Esophagus (tissue), 2 donors: ENCODE results near the gene SARS1. TPM values are rescaled to one million over a fixed set of nuclear protein-coding genes. Genes with fewer than 3 reads are reported as not detected.
"Not testable (repeated sequence)": the region's sequence is repeated elsewhere in the genome, so short reads cannot be mapped to it uniquely, and the experiment has no call there.

Source experiments
- H3K27ac ChIP-seq, 2 donors: one replicate each; pipeline ENCODE4 v1.5.1; 2013; ENCODE audit warnings: low read depth in 2 of 2, mild to moderate bottlenecking in 2 of 2, inconsistent platforms in 1 of 2, low read length in 1 of 2, moderate library complexity in 1 of 2
- H3K27me3 ChIP-seq, 2 donors: one replicate each; pipeline ENCODE4 v1.6.1; 2013; ENCODE audit warnings: low read length in 2 of 2, control low read depth in 1 of 2, mild to moderate bottlenecking in 1 of 2; ENCODE audit not compliant: insufficient read depth in 2 of 2, control insufficient read depth in 1 of 2
- H3K36me3 ChIP-seq, 2 donors: one replicate each; pipeline ENCODE4 v1.6.1; 2013; ENCODE audit warnings: low read length in 1 of 2; ENCODE audit not compliant: control insufficient read depth in 2 of 2, insufficient read depth in 2 of 2
- H3K4me1 ChIP-seq, 2 donors: one replicate each; pipeline ENCODE4 v1.6.1; 2013; ENCODE audit warnings: low read length in 1 of 2; ENCODE audit not compliant: control insufficient read depth in 2 of 2, insufficient read depth in 2 of 2
- H3K4me3 ChIP-seq, 2 donors: one replicate each; pipeline ENCODE4 v1.5.1; 2013; ENCODE audit warnings: low read length in 2 of 2, mild to moderate bottlenecking in 2 of 2, low read depth in 1 of 2, moderate library complexity in 1 of 2
- H3K9me3 ChIP-seq, 2 donors: one replicate each; pipeline ENCODE4 v1.6.1; 2013; ENCODE audit warnings: mild to moderate bottlenecking in 2 of 2, low read depth in 1 of 2, low read length in 1 of 2, moderate library complexity in 1 of 2; ENCODE audit not compliant: control insufficient read depth in 2 of 2, insufficient read depth in 1 of 2
- WGBS, 2 donors: extraction: QIAGEN DNeasy Blood & Tissue Kit; methylation state at CpG; one replicate each; pipeline ENCODE4 v1.1.7; 2013; 5-methylcytosine and 5-hydroxymethylcytosine counted together
- polyA plus RNA-seq, 2 donors: library from polyadenylated mRNA; stranded (reverse); fragments of 200-250 nt; gene quantifications; one replicate each; pipeline ENCODE4 v1.2.3, GENCODE V29; 2013
- donor health status: healthy with polysubstance abuse.
- donor health status: Bipolar disorder and iron deficiency.

Gene SARS1, protein sequence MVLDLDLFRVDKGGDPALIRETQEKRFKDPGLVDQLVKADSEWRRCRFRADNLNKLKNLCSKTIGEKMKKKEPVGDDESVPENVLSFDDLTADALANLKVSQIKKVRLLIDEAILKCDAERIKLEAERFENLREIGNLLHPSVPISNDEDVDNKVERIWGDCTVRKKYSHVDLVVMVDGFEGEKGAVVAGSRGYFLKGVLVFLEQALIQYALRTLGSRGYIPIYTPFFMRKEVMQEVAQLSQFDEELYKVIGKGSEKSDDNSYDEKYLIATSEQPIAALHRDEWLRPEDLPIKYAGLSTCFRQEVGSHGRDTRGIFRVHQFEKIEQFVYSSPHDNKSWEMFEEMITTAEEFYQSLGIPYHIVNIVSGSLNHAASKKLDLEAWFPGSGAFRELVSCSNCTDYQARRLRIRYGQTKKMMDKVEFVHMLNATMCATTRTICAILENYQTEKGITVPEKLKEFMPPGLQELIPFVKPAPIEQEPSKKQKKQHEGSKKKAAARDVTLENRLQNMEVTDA
- 100 to 1,000 TPM in 1 of 2 donors, 10 to 100 TPM in 1; 31.4 to 124 TPM for polyA plus RNA-seq

DNA sequence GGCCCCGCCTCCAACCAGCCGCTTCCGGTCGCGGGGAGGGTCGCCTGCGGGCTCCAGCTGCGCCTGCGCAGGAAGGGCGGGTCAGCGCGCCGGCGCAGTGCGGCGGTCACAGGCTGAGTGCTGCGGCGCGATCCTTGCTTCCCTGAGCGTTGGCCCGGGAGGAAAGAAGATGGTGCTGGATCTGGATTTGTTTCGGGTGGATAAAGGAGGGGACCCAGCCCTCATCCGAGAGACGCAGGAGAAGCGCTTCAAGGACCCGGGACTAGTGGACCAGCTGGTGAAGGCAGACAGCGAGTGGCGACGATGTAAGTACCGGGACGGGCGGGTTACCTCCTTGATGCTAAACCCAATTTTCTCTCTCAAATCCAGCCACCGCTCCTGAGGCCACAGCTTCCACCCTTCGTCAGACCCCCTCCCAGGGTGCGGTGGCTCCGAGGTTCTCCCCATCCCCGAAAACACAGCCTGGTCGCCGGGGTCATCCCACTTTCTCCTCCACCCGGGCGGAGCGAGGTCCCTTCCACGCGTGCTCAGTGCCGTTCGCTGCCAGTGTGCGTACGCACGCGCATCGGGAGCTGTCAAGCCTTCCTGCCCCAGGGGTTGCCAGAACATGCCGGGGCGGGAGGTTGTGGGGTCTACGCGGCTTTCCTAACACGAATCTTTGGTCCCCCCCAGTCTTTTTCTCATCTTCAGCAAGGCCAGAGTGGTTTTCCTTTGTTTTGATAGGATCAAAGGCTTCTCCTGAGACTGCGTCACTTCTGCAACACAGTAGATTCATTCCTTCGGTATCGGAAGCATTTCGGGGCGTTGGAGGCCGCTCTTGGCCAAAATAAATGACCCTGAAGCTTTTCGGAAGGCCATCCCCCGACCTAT lies at the start of gene SARS1:
TSS of gene SARS1 (plus strand) at position 95 of the 870 bp plus-strand sequence. CDS start at position 170, 75 bp downstream.
- H3K27me3 ChIP-seq: no peaks in the 10 kb centered on the region
- WGBS, 2 donors: 0% methylated on average over 59 to 64 of the region's 64 CpGs
- peak within 1 kb of the TSS; percentile 67 to 98 for H3K27ac ChIP-seq
- H3K36me3 ChIP-seq: peaks cover 0 to 3% of the 10 kb centered on the region in 2 donors
- peaks cover 0 to 12% of the 10 kb centered on the region in 2 donors for H3K4me1 ChIP-seq
- no peaks in the 10 kb centered on the region for H3K9me3 ChIP-seq
- peak within 1 kb of the TSS; percentile 86 for H3K4me3 ChIP-seq

DNA sequence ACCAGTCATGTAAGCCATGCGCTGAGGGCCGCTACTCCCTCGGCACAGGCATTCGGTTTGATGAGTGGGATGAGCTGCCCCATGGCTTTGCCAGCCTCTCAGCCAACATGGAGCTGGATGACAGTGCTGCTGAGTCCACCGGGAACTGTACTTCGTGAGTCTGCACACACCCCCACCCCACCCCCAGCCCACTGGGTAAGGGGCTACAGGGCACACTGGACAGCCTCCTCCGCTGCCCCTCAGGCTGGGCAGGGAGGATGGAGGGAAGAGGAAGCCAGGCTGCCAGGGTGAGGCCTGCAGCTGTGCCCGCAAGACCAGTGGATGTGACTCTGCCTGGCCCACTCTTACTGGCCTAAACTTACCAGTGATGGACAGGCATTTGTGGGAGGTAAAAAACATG lies 49.2 kb upstream of the SARS1 start:
- H3K9me3 ChIP-seq: no peaks in the 10 kb centered on the region
- H3K27ac ChIP-seq: no peak overlapping the region
- no peaks in the 10 kb centered on the region for H3K36me3 ChIP-seq
- peaks cover 0 to 4% of the 10 kb centered on the region in 2 donors for H3K4me1 ChIP-seq
- 94 to 97% methylated on average over 8 of the region's 8 CpGs for WGBS, 2 donors
- no peak overlapping the region for H3K4me3 ChIP-seq
- no peaks in the 10 kb centered on the region for H3K27me3 ChIP-seq

DNA sequence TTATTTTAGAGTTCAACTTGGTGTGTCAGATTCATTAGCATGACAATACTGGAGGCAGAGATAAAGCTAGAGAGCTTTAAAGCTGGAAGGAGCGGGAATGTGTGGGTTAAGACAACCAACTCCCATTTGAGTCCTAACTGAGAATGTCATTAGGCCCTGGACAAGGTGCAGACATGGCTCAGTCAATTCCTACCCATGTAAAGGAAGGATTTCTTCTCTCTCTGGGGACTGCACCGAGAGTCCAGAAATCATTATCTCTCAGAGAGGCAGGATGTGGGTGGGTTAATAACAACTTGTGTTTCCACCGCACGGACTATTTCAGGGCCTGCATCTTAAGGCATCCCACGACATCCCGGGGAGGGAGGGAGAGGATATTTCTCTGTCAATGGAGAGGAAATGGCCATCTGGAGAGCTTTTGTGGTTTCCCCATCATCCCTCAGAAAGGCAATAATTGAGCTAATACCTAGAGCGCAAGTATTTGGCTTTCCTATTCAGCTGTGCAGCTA lies 46.7 kb upstream of the SARS1 start:
- Histone ChIP-seq H3K27ac (no peak overlapping the region), H3K4me3 (no peak overlapping the region), H3K4me1 (no peaks in the 10 kb centered on the region), H3K27me3 (no peaks in the 10 kb centered on the region), H3K36me3 (no peaks in the 10 kb centered on the region), H3K9me3 (no peaks in the 10 kb centered on the region)
- 65 to 77% methylated on average over 7 of the region's 7 CpGs for WGBS, 2 donors

DNA sequence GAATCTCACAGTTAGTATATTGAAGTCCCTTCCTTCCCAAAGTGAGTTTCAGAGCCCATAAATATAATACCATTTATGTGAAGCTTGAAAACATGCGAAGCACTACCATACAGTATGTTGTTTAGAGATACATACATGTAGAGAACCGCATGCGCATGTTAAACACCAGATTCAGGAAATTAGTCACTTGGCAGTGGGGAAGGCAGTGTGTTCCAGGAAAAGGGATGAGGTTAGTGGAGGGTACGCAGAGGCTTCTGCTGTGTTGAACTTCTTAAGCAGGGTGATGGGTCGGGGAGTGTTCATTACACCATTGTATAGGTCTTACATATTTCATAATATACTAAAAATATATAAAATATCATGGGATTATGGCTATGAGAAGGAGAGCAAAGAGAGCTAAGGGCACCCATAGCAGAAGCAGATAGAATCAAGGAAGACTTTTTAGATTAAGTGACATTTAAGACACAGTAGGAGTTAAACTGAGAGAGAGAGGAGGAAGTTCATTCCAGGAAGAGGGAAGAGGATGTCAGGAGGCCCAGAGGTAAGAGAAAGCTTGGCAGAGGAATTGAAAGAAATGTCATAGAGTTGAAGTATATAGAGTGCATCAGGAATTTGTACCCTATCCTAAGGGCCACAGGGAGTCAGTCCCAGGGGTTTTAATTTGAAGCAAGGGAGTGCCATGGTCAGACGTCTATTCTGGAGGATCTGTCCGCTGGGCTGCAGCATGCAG lies 43.5 kb upstream of the SARS1 start:
- no peaks in the 10 kb centered on the region for H3K4me1 ChIP-seq
- no peaks in the 10 kb centered on the region for H3K36me3 ChIP-seq
- H3K27me3 ChIP-seq: no peaks in the 10 kb centered on the region
- no peak overlapping the region for H3K4me3 ChIP-seq
- H3K9me3 ChIP-seq: no peaks in the 10 kb centered on the region
- H3K27ac ChIP-seq: peak overlapping the region in 1 of 2 donors; percentile 5
- 69 to 76% methylated on average over 7 of the region's 7 CpGs for WGBS, 2 donors

DNA sequence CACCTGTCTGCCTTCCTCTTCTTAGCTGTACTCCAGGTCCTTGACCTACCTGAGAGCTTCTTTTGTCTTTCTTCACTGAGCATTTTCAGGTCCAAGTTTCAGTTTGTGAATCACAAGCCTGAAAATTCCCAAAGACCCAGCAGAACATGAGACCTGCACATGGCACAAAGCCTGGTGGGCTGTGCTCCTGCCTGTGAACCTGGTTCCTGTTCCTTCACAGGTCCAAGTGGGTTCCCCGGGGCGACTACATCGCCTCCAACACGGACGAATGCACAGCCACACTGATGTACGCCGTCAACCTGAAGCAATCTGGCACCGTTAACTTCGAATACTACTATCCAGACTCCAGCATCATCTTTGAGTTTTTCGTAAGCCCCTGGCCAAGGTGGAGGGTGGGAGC lies 42.1 kb upstream of the SARS1 start:
- WGBS, 2 donors: 80 to 85% methylated on average over 10 of the region's 10 CpGs

DNA sequence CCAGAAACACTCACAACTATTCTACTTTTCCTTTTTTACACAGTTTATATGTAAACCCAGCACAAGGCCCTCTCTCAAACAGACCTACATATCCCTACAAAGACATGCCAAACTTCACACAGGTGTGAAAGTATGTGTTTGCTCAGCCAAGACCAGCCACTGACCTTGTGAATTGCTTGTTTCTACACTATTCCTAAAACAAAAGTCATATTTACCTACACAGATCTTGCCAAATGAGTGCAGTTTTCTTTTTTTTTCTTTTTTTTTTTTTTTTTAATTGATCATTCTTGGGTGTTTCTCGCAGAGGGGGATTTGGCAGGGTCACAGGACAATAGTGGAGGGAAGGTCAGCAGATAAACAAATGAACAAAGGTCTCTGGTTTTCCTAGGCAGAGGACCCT lies 37.4 kb upstream of the SARS1 start:
- not testable (repeated sequence) for H3K27ac ChIP-seq, H3K4me1 ChIP-seq, H3K4me3 ChIP-seq, H3K36me3 ChIP-seq, H3K9me3 ChIP-seq, H3K27me3 ChIP-seq
- WGBS, 2 donors: no CpG with 5 or more reads among the region's 1 CpG

More for the DNA sequence above, 42.1 kb upstream of the SARS1 start:
- Histone ChIP-seq H3K36me3 (no peaks in the 10 kb centered on the region), H3K27ac (no peak overlapping the region), H3K4me1 (no peaks in the 10 kb centered on the region), H3K27me3 (no peaks in the 10 kb centered on the region), H3K4me3 (no peak overlapping the region), H3K9me3 (no peaks in the 10 kb centered on the region)

DNA sequence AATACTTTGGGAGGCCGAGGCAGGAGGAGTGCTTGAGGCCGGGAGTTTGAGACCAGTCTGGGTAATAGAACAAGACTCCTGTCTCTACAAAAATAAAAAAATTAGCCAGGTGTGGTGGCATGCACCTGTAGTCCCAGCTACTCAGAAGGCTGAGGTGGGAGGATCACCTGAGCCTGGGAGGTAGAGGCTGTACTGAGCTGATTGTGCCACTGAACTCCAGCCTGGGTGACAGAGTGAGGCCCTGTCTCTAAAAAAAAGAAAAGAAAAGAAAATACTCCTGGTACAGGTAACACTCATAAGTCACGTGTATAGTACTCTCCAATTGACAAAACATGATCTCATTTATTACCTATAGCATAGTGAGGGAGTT lies 33.0 kb upstream of the SARS1 start:
- H3K4me1 ChIP-seq, H3K27me3 ChIP-seq, H3K9me3 ChIP-seq, H3K27ac ChIP-seq, H3K4me3 ChIP-seq, H3K36me3 ChIP-seq: not testable (repeated sequence)
- WGBS, 2 donors: 72 to 77% methylated on average over 3 of the region's 3 CpGs

DNA sequence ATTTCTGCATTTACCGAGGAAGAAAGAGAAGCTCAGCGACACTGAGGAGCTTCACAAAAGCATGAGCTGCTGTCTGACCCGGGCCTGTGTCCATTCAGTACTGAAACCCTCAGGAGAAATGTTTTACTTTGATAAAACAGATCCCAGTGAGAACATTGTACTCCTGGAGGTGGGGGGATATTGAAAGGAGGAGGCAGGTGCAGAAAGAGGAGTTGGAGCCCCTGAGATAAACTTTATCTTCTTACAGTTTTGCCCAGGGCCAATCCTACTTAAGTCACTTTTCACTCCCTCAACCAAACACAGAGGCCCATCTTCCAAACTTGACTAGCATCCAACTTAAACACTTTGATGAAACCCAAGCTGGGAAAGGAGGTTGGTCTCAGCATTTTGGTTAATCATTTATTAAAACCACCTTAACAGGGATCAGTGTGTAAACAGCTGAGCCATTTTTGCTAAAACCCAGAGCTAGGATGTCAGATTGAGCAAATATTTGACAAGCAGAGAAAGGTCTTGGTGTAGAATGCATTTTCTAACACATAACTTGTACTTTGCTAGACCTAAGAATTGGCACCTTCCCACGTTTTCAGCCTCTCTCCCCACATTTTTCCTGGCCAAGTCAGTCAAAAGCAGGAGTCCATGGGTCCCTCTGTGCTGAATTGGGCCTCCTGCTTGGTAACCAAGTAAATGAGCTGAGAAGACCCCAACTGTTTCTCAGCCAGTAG lies 32.5 kb upstream of the SARS1 start:
- peak overlapping the region in 1 of 2 donors; percentile 21 for H3K27ac ChIP-seq
- H3K36me3 ChIP-seq: no peaks in the 10 kb centered on the region
- no peak overlapping the region for H3K4me3 ChIP-seq
- H3K9me3 ChIP-seq: no peaks in the 10 kb centered on the region
- WGBS, 2 donors: 35 to 36% methylated on average over 4 of the region's 4 CpGs
- H3K27me3 ChIP-seq: no peaks in the 10 kb centered on the region
- H3K4me1 ChIP-seq: no peaks in the 10 kb centered on the region
